ENCODE data around the gene NEK9. TPM values are rescaled to one million over a fixed set of nuclear protein-coding genes. Genes with fewer than 3 reads are reported as not detected.
A peak's percentile ranks its signal among the peaks of the same experiment; 100 is the strongest.

NEK9 gene
- total and polyA plus RNA-seq, 9 of the 15 experiments (the other 6 are each of a cell fraction or from before 2014, with no cell fraction given) = 2.8 to 39.6 (median 19.8) TPM

DNA sequence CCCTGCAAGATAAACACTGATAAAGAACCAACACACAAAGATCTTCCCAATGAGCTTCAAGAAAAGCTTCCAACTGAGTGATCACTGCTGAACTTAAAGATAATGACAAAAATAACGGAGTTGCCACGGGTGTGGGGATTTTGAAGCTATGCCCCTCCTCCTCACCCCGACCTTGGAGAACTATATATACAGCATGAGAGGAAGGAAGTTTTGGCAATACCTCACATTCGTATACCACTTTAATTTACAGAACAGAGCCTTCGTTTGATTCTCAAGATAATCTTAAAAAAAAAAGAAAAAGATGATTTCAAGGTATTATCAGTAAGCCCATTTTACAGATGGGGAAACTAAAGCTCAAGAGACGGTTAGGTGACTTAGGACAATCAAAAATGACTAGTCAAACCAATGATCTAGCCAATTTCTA is 715 bp downstream of the NEK9 start (continued):
- peak in 1 of 2 experiments; percentile 56; a peak in 2 of 4 replicates for TF ChIP-seq KDM1A (IDR thresholded peaks at IDR 0.05)
- peak; percentile 74 for TF ChIP-seq RBM25 (IDR thresholded peaks at IDR 0.05; ENCODE audit: low read depth, low read length, severe bottlenecking)
- peak; percentile 41 for TF ChIP-seq TBP (optimal IDR thresholded peaks at IDR 0.05; ENCODE audit: low read depth, low read length)
- TF ChIP-seq POU5F1 (IDR thresholded peaks at IDR 0.05; ENCODE audit: borderline replicate concordance, low read depth, low read length, partially characterized antibody) = no peak
- peak; percentile 40; the same call in 1 of the 2 replicates for TF ChIP-seq SMARCA5 (IDR thresholded peaks at IDR 0.05)
- peak; percentile 31; the same call in 1 of the 2 replicates for TF ChIP-seq ZNF24 (IDR thresholded peaks at IDR 0.05)
- peak; percentile 84 for TF ChIP-seq BCOR (IDR thresholded peaks at IDR 0.05)
- TF ChIP-seq THRAP3 (IDR thresholded peaks at IDR 0.05; ENCODE audit: borderline replicate concordance) = no peak
- TF ChIP-seq FOSL1 (tag; conservative IDR thresholded peaks at IDR 0.05) = peak; percentile 2; the same call in 1 of the 2 replicates

DNA sequence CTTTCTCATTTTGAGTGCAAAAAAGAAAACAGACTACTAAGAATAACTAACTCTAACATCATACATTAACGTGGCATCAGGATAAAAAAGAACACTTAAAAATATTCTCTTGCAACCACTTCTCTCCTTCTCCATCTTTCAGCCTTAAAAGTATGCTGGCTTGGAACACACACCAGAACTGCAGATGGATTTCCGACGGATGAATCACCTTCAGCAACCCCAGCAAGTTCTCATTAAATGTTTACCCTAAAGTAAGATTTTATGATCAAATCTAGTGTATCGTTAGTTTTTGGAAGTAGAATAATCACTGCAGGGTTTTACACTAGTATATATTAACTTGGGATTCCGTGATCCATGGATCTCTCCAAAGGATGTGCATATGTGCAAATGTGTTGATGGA is 1.2 kb downstream of the NEK9 start:
- H3K9ac ChIP-seq (ENCODE audit: insufficient read depth in 1 of 2, low read depth in 2 of 2, low read length in 2 of 2) = peak overlapping the region in 1 of 2 experiments; percentile 93; a peak in 2 of 4 replicates
- FAIRE-seq = no peak
- TF ChIP-seq, protein P1, sequence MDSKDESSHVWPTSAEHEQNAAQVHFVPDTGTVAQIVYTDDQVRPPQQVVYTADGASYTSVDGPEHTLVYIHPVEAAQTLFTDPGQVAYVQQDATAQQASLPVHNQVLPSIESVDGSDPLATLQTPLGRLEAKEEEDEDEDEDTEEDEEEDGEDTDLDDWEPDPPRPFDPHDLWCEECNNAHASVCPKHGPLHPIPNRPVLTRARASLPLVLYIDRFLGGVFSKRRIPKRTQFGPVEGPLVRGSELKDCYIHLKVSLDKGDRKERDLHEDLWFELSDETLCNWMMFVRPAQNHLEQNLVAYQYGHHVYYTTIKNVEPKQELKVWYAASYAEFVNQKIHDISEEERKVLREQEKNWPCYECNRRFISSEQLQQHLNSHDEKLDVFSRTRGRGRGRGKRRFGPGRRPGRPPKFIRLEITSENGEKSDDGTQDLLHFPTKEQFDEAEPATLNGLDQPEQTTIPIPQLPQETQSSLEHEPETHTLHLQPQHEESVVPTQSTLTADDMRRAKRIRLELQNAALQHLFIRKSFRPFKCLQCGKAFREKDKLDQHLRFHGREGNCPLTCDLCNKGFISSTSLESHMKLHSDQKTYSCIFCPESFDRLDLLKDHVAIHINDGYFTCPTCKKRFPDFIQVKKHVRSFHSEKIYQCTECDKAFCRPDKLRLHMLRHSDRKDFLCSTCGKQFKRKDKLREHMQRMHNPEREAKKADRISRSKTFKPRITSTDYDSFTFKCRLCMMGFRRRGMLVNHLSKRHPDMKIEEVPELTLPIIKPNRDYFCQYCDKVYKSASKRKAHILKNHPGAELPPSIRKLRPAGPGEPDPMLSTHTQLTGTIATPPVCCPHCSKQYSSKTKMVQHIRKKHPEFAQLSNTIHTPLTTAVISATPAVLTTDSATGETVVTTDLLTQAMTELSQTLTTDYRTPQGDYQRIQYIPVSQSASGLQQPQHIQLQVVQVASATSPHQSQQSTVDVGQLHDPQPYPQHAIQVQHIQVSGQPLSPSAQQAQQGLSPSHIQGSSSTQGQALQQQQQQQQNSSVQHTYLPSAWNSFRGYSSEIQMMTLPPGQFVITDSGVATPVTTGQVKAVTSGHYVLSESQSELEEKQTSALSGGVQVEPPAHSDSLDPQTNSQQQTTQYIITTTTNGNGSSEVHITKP (IDR thresholded peaks at IDR 0.05; ENCODE audit: partially characterized antibody) = no peak
- TF ChIP-seq, protein P2, sequence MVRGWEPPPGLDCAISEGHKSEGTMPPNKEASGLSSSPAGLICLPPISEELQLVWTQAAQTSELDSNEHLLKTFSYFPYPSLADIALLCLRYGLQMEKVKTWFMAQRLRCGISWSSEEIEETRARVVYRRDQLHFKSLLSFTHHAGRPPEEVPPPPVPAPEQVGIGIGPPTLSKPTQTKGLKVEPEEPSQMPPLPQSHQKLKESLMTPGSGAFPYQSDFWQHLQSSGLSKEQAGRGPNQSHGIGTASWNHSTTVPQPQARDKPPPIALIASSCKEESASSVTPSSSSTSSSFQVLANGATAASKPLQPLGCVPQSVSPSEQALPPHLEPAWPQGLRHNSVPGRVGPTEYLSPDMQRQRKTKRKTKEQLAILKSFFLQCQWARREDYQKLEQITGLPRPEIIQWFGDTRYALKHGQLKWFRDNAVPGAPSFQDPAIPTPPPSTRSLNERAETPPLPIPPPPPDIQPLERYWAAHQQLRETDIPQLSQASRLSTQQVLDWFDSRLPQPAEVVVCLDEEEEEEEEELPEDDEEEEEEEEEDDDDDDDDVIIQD (CRISPR knock-in tag; IDR thresholded peaks at IDR 0.05) = no peak
- no peak for TF ChIP-seq SIRT6 (IDR thresholded peaks at IDR 0.05; ENCODE audit: low read depth, low read length)
- TF ChIP-seq, protein P3, sequence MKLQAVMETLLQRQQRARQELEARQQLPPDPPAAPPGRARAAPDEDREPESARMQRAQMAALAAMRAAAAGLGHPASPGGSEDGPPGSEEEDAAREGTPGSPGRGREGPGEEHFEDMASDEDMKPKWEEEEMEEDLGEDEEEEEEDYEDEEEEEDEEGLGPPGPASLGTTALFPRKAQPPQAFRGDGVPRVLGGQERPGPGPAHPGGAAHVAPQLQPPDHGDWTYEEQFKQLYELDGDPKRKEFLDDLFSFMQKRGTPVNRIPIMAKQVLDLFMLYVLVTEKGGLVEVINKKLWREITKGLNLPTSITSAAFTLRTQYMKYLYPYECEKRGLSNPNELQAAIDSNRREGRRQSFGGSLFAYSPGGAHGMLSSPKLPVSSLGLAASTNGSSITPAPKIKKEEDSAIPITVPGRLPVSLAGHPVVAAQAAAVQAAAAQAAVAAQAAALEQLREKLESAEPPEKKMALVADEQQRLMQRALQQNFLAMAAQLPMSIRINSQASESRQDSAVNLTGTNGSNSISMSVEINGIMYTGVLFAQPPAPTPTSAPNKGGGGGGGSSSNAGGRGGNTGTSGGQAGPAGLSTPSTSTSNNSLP (IDR thresholded peaks at IDR 0.05; ENCODE audit: borderline replicate concordance, low read depth, low read length) = no peak

More for the DNA sequence above, 1.2 kb downstream of the NEK9 start:
- Histone ChIP-seq H3K4me2 (ENCODE audit: insufficient read depth, low read length) (peak overlapping the region; percentile 98), H3K79me2 (ENCODE audit: control insufficient read depth, insufficient read depth, low read length) (peaks cover 34% of the 10 kb centered on the region), H3K36me3 (ENCODE audit: control insufficient read depth, insufficient read depth, low read length) (peaks cover 5% of the 10 kb centered on the region; the same call in 1 of the 3 replicates), H2AFZ (ENCODE audit: low read depth, low read length) (no peak overlapping the region), H3K27me3 (ENCODE audit: control insufficient read depth in 2 of 2, insufficient read depth in 2 of 2, low read length in 2 of 2) (no peaks in the 10 kb centered on the region), H4K20me1 (replicated peaks; ENCODE audit: control insufficient read depth, insufficient read depth, low read length) (no peaks in the 10 kb centered on the region), H3K4me3 (peak overlapping the region; percentile 73), H3K27ac (ENCODE audit: extremely low read depth, low read depth, low read length) (no peak overlapping the region; the same call in 2 of the 3 replicates), H3K9me3 (replicated peaks; ENCODE audit: control insufficient read depth, insufficient read depth, low read depth, low read length) (no peaks in the 10 kb centered on the region), H3K4me1 (replicated peaks in 1 of 2; ENCODE audit: control insufficient read depth in 2 of 2, insufficient read depth in 2 of 2, low read length in 2 of 2) (peaks cover 11 to 14% of the 10 kb centered on the region in 2 experiments), H3K9me1 (ENCODE audit: control insufficient read depth, insufficient read depth, low read length) (no peaks in the 10 kb centered on the region)
- BruUV-seq (replicated peaks) = no TSS peak
- ChIA-PET POLR2A (interaction anchor here (1.2 to 1.8 kb wide), 5 partner anchors 8 to 176 kb away, joined by 4 to 7 read pairs (median 5); no protein-coding TSS in a partner anchor), CTCF (ENCODE audit: low intra/inter-chr PET ratio) (no interaction called here)
- no peak for DNase-seq (ENCODE audit: extremely low read depth in 1 of 4, low spot score in 3 of 4)
- ATAC-seq = no peak
- in situ Hi-C loops (cut with MboI) = loop anchor here (25.0 kb wide), 1 partner anchor 537 kb away; the partner anchor contains the start of genes ERG28 and TTLL5
- intact Hi-C loops (cut with micrococcal nuclease) = loop anchor here (5.0 kb wide), 1 partner anchor 362 kb away; no protein-coding TSS in a partner anchor
- 20% methylated on average over 5 of the region's 5 CpGs for WGBS (ENCODE audit: insufficient coverage, low coverage, missing lambda C conversion rate)
